Activated CD8-positive, alpha-beta memory T cell treated with anti-CD3 and anti-CD28 coated beads, Interleukin-2, amount 50 U/mL, for 1 hour (primary cell): ENCODE data around the gene TMPRSS4.

ENCODE experiments used
- DNase-seq: peaks from one replicate; pipeline ENCODE4 v3.0.0-alpha.2; 2020; ENCODE audit errors: extremely low read depth

The TMPRSS4 gene

GRCh38 chr11:118105657-118106305 lies 28.9 kb downstream of the TMPRSS4 start:
- no peak for DNase-seq

- no peak for DNase-seq
Measured at GRCh38 chr11:118106789-118107335, 30.0 kb downstream of the TMPRSS4 start.

GRCh38 chr11:118108513-118108912 lies 31.6 kb downstream of the TMPRSS4 start:
- DNase-seq, result no peak

- no peak for DNase-seq
Measured at GRCh38 chr11:118109231-118109630, 32.4 kb downstream of the TMPRSS4 start.

- no peak for DNase-seq
Measured at GRCh38 chr11:118111019-118111743, 34.3 kb downstream of the TMPRSS4 start.

GRCh38 chr11:118111744-118112035 lies 34.8 kb downstream of the TMPRSS4 start:
- no peak for DNase-seq

- DNase-seq, result no peak
Measured at GRCh38 chr11:118112711-118113430, 36.0 kb downstream of the TMPRSS4 start.

- DNase-seq, result no peak
Measured at GRCh38 chr11:118114266-118114665, 37.4 kb downstream of the TMPRSS4 start.

- no peak for DNase-seq
Measured at GRCh38 chr11:118115048-118115447, 38.2 kb downstream of the TMPRSS4 start.

GRCh38 chr11:118117790-118118601 lies 41.1 kb downstream of the TMPRSS4 start:
- DNase-seq, result no peak

GRCh38 chr11:118120793-118121192 lies 43.9 kb downstream of the TMPRSS4 start:
- DNase-seq, result no peak

- DNase-seq, result no peak
Measured at GRCh38 chr11:118124929-118125535, 48.2 kb downstream of the TMPRSS4 start.

- no peak for DNase-seq
Measured at GRCh38 chr11:118126082-118126838, 49.4 kb downstream of the TMPRSS4 start.

- DNase-seq, result no peak
Measured at GRCh38 chr11:118128310-118128709, 51.4 kb downstream of the TMPRSS4 start.

- DNase-seq, result no peak
Measured at GRCh38 chr11:118128721-118129470, 52.0 kb downstream of the TMPRSS4 start.

GRCh38 chr11:118129471-118130172 lies 52.7 kb downstream of the TMPRSS4 start:
- DNase-seq, result no peak

- DNase-seq, result no peak
Measured at GRCh38 chr11:118132385-118133151, 55.7 kb downstream of the TMPRSS4 start.

- DNase-seq, result no peak
Measured at GRCh38 chr11:118133816-118134215, 56.9 kb downstream of the TMPRSS4 start.
